NCI-H82 treated with DMSO at 0.1 percent for 48 hours (cell line): ENCODE measurements around the gene CTNNA1.

Experiments
- DNase-seq: peaks from one replicate; lab custom pipeline; 2025; ENCODE audit not compliant: unreplicated experiment; lab: John Stamatoyannopoulos, UW

The CTNNA1 gene

DNA sequence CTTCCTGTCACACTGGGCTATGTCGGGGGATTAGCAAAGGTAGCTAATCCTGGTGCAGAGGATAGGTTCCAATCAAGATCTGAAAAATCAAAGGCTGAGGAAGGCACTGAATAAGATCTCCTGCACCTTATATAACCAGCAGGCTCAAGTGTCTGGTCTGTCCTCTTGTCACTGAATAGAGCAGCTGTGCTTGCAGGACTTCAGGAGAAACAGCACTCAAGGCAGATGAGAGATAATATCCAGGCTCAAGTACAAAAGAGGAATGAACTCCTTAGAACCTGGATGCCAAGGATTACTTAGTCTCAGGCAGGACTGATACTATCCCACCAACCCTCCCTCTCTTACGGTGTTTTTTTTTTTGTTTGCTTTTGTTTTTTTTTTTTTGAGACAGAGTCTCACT is 230.8 kb downstream of the CTNNA1 start:
- DNase-seq: peak; percentile 40
